HG03097 (cell line): ENCODE measurements around the gene D2HGDH.
"Not testable (repeated sequence)": the region's sequence is repeated elsewhere in the genome, so short reads cannot be mapped to it uniquely, and the experiment has no call there.

Experiments used
- ATAC-seq: cut with Tn5 transposase; IDR thresholded peaks from one replicate; pipeline ENCODE4 v1.9.1; 2021; ENCODE audit not compliant: unreplicated experiment, low FRiP score

The D2HGDH gene

DNA sequence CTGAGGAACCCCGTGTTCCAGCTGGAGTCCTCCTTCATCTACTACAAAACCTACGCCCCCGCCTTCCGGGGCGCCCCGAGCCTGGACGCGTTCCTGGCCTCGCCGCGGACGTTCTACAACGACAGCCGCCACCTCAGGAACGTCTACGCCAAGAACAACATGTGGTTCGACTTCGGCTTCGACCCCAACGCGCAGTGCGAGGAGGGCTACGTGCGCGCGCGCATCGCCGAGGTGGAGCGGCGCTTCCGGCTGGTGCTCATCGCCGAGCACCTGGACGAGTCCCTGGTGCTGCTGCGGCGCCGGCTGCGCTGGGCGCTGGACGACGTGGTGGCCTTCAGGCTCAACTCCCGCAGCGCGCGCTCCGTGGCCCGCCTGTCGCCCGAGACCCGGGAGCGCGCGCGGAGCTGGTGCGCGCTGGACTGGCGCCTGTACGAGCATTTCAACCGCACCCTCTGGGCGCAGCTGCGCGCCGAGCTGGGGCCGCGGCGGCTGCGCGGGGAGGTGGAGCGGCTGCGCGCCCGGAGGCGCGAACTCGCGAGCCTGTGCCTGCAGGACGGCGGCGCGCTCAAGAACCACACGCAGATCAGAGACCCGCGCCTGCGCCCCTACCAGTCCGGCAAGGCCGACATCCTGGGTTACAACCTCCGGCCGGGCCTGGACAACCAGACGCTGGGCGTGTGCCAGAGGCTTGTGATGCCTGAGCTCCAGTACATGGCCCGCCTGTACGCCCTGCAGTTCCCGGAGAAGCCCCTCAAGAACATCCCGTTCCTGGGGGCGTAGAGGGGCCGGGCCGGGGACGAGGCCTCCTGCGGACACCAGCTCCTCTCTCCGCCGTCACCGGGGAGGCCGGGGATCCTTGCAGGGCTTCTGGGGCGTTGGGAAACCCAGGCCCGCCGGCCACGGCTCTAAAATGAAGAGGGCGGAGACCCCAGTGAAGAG is 69.2 kb downstream of the D2HGDH start:
- ATAC-seq = no peak

DNA sequence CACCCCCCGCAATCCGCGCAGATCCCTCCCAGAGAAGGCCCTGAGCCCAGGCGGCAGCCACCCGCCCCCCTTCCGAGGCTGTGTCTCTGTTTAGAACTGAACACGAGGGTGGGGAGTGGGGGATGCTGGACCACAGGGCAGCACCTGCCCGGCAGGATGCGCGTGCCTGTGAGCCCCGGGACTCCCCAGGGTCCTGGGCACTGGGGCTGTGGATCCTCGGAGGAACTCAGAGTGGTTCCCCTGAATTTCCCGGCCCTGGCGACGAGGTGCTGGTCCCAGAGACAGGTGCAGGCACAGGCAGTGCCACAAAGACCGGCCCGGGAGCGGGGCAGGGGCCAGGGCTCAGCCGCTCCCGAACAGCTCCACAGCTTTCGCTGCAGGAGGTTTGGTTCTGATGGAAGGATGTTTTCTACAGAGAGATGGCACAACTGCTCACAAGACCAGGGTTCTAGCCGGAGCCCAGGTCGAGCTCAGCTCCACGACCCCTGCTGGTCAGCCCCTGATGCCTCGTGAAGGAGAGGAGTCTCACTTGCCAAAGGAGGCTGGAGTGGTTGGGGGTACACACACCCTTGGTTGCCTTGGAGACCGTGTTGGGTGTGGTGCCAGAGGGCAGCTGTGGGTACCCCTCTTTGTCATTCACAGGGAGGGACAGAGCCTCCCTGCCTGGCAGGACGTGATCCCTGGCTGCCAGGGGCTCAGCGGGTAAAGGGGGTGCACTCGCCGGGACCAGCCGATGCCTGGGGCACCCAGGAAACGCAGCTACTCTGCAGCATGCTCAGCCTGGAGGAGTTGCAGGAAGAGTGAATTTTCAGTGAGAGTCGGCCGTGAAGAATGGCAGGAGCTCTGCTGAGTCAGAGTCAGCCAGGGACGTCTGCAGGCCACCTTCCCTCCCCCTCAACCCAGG is 70.1 kb downstream of the D2HGDH start:
- no peak for ATAC-seq

DNA sequence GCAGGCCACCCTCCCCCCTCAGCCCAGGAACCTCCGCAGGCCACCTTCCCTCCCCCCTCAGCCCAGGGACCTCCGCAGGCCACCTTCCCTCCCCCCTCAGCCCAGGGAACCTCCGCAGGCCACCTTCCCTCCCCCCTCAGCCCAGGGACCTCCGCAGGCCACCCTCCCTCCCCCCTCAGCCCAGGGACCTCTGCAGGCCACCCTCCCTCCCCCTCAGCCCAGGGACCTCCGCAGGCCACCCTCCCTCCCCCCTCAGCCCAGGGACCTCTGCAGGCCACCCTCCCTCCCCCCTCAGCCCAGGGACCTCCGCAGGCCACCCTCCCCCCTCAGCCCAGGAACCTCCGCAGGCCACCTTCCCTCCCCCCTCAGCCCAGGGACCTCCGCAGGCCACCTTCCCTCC is 71.8 kb downstream of the D2HGDH start:
- ATAC-seq = not testable (repeated sequence)

DNA sequence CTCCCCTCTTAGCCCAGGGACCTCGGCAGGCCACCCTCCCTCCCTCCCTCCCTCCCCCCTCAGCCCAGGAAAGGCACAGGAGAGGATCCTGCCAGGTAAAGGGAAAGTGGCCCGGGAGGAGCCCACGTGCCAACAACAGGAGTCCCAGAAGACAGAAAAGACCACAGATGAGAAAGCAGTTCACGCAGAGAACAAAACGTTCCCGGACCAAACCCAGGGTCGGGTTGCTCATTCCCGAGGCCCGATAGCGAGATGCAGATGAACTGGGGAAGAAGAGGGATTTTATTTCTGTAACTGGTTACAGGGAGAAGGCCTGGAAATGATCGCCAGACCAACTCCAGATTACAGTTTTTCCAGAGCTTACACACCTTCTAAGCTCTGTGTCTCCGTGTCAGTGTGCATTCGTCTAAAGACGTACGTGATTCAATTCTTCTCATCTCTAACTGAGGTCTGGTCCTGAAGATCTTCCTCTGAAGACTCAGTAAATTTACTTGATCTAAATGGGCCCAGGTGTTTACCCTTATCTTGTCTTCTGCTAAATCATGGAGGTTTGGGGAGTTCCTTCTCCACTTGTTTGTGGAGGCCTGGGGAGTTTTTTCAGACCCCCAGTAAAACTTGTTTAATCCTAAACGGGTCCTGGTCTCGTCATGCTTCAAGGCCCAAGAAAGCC is 73.8 kb downstream of the D2HGDH start:
- no peak for ATAC-seq

DNA sequence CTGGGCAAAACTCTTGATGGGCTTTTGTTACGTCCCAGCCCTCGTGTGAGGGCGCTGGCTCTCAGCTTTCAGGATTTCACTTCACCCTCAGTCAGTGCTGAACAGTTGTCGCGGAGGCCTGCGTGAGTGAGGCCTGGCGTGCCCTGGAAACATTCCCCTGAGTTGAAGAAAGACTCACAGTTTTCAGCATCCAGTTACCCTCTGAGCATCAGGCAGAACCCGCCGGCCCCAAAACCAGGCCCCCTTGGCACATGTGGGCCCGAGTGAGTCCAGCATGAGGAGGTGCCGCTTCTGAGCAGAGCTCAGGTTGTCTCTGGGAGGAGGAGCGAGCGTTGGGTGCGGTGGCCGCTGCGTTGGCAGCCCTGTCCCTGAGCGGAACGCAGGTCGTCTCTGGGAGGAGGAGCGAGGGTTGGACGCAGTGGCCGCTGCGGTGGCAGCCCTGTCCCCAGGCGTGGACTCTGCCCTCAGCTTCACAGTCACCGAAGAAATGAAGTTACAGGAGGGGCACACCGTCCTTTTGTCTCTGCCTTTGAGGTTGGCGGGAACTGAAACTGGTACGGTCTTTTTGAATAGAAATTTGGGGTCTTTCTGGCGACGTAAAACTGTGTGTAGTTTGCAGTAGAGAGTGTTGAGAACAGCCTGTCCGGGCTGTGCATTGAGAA is 74.4 kb downstream of the D2HGDH start, which contains the start of gene NEU4:
TSS of gene NEU4 (plus strand) at position 473 of the 662 bp plus-strand sequence. CDS start 5,292 bp downstream, outside the sequence.
- ATAC-seq = no peak

DNA sequence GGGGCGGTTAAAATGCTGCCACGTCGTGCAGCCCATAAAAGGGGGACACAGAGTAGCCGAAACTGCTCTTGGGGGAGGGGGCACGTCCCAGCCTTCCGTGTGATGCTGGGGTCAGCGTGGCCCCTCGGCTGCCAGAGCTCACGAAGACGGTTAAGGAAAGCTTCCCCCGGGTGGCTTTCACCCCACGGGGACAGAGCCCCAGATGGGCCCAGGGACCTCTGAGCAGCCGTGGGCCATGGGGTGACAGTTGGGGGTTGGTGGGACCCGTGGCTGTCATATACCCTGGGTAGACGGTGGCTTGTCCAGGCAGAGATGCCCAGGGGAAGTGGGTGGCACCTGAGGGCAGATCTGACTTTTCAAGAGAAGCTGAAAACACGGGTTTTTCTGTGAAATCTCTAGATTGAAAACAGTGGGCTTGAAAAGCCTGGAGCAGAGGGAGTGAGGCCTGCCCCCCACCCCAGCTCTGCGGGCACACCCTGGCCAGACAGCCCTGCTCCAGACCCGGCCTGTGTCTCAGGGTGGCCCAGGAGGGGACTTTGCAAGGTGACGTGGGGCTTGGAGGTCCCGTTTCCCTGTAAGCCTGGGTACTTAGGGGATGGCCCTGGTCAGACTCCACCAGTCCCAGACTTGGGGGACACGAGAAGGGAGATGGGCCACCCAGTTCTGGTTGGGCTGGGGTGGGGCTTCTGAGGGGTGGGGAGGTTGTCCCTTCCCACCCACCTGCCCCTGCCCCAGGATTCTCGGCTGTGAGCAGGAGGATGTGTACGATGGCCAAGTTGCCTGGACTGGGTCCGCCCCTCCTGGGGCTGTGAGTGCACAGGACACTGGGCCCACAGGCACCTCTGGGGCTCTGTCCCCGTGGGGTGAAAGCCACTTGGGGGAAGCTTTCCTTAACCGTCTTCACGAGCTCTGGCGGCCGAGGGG is 75.2 kb downstream of the D2HGDH start:
- no peak for ATAC-seq

DNA sequence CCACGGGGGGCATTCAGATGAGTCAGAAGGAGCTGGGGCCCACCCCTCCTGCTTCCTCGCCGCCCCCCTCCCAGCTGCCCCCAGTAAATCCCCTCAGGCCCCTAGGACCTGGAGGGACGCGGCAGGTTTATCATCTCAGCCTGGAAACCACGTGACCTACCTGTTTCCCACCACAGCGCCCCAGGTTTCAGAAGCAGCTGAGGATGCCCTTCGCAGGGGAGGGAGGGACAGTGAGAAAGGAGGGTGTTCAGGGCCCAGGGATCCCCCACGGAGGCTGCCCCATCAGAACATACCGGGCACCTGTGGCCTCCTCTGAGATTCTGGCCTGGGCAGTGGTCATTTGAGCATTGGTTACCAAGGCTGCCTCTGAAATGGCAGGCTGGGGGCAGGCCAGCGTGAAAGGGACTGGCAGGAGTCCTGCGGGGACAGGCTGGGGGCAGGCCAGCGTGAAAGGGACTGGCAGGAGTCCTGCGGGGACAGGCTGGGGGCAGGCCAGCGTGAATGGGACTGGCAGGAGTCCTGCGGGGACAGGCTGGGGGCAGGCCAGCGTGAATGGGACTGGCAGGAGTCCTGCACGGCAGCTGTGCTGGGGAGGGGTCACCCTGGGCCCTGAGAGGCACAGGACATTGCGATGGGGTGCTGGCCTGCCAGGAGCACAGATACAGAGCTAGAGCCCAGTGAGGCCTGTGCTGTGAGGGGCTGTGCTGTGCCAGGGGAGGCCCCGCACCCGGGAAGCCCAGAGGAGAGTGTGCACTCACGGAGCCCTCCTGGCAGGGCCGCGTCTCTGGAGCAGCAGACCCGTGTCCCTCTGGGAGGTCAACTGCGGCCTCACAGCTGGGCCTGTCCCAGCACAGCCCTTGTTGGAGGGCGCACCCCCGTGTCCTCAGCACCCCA is 76.1 kb downstream of the D2HGDH start:
- ATAC-seq = no peak

DNA sequence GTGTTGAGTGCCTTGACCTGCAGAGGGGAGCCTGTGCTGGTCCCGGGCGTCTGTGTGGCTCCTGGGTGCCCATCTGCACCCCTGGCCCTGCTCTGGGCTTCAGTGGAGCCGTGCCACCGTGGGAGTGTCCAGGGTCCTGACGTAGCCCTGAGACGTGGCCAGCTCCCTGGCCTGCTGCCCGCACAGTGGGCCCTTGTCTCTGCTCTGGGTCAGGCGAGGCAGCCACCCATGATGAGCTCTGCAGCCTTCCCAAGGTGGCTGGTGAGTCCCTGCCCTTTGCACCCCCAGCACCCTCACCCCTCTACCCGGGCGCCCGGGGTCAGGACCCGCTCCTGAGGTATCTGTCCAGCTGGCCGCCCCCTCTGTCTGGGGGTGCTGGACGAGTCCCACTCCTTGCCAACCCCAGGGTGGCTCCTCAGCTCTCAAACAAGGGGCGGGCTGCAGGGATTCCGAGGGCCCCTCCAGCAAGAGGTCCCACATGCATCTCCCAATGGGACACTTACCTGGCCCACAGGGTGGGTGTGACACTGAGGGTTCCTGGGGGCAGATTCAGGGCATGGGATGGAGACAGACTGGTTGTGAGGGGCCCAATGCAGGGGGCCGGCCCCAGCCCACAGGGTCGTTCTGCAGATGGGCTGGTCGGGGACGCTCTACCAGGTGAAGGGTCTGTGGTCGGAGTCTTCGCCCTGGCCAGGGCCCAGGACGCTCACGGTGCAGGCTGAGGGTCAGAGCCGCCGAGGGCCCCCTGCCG is 76.9 kb downstream of the D2HGDH start:
- ATAC-seq = no peak

DNA sequence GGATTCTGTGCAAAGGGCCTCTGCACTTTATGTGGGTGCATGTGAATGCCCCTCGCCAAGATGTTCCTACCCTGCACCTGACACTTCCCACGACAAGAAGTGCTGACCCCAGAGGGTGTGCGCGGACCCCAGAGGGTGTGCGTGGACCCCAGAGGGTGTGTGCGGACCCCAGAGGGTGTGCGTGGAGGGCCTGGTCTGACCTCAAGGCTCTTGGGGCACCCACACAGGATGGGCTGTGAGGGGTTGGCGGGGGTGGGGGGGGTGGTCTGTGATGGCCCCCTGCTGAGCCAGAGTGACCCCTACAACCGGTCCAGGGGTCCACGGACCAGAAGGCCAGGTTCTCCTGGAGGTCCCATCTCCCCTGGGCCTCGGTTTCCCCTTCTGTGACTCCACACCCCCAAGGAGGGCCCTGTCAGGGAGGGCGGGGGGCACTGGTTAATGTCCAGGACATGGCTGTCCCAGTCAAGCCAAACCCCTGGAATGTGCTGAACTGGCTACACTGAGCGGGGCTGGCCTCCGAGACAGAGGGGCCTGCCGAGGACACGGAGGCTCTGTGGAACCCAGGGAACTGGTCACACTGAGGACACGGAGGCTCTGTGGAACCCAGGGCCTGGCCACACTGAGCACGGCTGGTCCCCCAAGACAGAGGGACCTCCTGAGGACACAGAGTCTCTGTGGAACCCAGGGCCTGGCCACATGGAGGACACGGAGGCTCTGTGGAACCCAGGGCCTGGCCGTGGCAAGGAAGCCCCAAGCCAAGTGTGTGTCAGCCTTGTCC is 77.7 kb downstream of the D2HGDH start:
- ATAC-seq = no peak

DNA sequence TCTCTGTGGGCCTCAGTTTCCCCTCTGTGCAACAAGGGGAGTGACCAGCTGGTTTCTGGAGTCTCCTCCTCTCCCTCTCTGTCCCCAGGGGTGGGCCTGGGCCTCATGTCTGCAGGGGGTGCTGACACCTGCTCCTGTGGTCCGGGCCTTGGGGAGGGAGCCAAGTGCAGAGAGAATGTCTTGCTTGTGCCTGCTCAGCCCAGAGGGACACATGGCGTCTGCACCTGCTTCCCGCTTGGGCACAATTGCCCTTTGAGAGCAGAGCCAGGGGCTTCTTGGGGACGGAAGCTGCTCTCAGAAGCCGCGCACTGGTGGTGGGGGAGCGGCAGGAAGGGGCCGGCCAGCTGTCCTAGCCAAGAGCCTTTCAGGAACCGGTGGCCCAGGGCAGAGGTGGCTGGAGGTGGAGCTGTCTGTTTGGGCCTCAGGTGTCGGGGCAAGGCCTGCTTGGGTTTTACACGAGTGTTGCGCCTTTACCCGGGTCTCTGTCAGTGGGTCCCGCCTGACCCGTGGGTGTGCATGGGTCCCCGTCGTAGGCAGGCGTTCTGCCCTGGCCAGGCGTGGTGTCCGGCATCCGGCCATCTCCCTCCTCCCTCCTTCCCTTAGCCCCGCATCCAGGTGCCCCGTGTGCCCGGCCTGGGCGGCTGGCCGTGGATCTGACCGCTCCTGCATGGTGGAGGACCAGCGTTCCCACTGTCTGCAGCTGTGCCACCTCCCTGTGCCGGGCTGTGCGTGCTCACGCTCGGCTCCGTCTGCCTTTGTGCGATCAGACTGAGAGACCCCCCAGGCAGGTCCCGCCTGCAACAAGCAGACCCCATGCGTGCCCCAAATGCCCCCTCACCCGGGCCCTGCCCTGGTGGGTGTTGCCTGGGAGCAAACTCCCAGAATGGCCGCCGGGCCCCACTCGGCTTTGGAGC is 78.6 kb downstream of the D2HGDH start:
- ATAC-seq = no peak

DNA sequence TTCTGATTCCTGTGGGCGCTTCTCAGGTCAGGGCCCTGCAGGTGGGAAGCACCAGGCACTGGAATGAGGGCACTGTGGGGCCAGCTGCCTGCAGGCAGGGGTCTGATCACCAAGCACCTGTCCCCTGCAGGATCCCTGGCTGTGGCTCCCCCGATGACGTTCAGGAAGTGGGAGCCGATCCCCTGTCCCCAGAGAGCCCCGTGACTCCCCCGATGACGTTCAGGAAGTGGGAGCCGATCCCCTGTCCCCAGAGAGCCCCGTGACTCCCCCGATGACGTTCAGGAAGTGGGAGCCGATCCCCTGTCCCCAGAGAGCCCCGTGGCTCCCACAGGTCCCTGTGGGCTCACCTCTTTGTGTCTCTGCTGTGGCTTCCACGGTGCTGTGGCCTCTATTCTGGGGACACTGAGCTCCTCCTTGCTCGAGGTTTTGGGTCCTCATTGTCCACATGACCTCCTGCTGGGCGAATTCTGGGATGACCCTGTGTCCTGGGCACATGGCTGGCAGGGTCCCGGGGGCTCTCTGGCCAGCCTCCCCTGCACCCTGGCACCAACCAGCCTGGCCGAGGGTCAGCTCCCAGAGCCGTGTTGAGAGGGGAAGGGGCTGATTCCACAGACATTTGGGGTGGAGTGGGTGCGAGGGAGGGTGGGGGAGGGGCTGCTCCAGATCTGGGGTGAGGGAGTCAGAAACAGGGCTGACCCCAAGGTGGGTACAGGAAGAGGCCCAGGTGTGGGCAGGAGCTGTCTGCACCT is 79.4 kb downstream of the D2HGDH start:
- ATAC-seq = no peak

DNA sequence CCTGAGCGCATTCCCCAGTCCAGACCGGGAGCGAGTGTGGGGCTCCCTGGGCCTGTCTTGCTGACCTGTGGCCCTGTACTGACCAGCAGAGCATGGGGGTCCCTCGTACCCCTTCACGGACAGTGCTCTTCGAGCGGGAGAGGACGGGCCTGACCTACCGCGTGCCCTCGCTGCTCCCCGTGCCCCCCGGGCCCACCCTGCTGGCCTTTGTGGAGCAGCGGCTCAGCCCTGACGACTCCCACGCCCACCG is 79.9 kb downstream of the D2HGDH start:
- no peak for ATAC-seq

DNA sequence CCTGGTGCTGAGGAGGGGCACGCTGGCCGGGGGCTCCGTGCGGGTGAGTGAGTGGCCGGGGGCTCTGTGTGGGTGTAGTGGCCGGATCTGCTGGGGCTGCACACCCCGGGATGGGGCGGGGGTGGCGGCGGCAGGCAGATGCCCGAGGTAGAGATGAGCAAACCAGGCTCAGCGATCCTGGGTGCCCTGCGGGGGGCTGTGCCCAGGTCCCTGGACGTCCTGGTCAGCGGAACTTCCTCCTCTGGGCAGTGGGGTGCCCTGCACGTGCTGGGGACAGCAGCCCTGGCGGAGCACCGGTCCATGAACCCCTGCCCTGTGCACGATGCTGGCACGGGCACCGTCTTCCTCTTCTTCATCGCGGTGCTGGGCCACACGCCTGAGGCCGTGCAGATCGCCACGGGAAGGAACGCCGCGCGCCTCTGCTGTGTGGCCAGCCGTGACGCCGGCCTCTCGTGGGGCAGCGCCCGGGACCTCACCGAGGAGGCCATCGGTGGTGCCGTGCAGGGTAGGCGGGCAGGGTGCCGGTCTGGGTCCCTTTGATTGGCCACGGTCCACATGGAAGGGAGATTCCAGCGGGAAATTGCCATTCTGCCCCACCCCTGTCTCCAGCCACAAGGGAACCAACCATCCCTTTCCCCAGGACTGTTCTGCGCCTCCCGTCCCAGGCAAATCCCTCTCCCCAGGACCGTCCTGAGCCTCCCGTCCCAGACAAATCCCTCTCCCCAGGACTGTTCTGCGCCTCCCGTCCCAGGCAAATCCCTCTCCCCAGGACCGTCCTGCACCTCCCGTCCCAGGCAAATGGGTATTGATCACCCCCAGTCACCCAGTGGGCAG is 80.4 kb downstream of the D2HGDH start:
- no peak for ATAC-seq
